ENCODE data around the gene TXK. TPM values are rescaled to one million over a fixed set of nuclear protein-coding genes. Genes with fewer than 3 reads are reported as not detected.

The TXK gene
- total and polyA plus RNA-seq, 10 of the 15 experiments (the other 5 are each of a cell fraction or from before 2014, with no cell fraction given), result 0.44 to 2.9 (median 1.4) TPM

- no peaks in the 10 kb centered on the region for H3K36me3 ChIP-seq (ENCODE audit: control insufficient read depth in 2 of 2, insufficient read depth in 2 of 2, low read length in 1 of 2)
- FAIRE-seq (no peak), ATAC-seq (no peak), DNase-seq (ENCODE audit: low read depth, low spot score) (no peak)
- intact Hi-C loops (cut with micrococcal nuclease; ENCODE audit: unreplicated experiment) (loop anchor here (5.0 kb wide), 1 partner anchor 167 kb away; no protein-coding TSS in a partner anchor), in situ Hi-C loops (cut with MboI) (no loop called here)
- H3K4me1 ChIP-seq (ENCODE audit: control insufficient read depth, insufficient read depth, low read length), result peaks cover 15% of the 10 kb centered on the region
- ChIA-PET SMC1A (ENCODE audit: uncharacterized antibody, unreplicated experiment) (interaction anchor here (0.8 to 1.4 kb wide), 3 partner anchors 63 to 422 kb away, joined by 3 to 6 read pairs (median 4); no protein-coding TSS in a partner anchor), CTCF (interaction anchor here (1.1 to 1.5 kb wide), 3 partner anchors 14 to 165 kb away, joined by 3 to 5 read pairs (median 3); no protein-coding TSS in a partner anchor), POLR2A (no interaction called here), RAD21 (ENCODE audit: unreplicated experiment) (no interaction called here)
- no peak overlapping the region for H2AFZ ChIP-seq (ENCODE audit: control insufficient read depth, low read depth, low read length)
- no peak overlapping the region for H3K4me3 ChIP-seq
- no peak overlapping the region for H3K9ac ChIP-seq (ENCODE audit: control insufficient read depth, insufficient read depth, low read length)
- no peaks in the 10 kb centered on the region for H3K79me2 ChIP-seq (ENCODE audit: control insufficient read depth, insufficient read depth, low read length)
- no peak overlapping the region for H3K4me2 ChIP-seq (ENCODE audit: control insufficient read depth, insufficient read depth)
- H3K27me3 ChIP-seq (replicated peaks in 1 of 2; ENCODE audit: control insufficient read depth in 2 of 2, insufficient read depth in 2 of 2, low read length in 1 of 2), result no peaks in the 10 kb centered on the region
- BruUV-seq (replicated peaks), result no TSS peak
- WGBS (ENCODE audit: insufficient coverage, insufficient replicate concordance, low lambda C conversion rate, missing lambda C conversion rate), result 26% methylated on average over 2 of the region's 2 CpGs
- no peaks in the 10 kb centered on the region for H4K20me1 ChIP-seq (ENCODE audit: control insufficient read depth, insufficient read depth)
- TF ChIP-seq RELA (IDR thresholded peaks at IDR 0.05; ENCODE audit: borderline replicate concordance, partially characterized antibody) (no peak), ATF7 (IDR thresholded peaks at IDR 0.05; ENCODE audit: low read depth) (no peak), CBX5 (IDR thresholded peaks at IDR 0.05; ENCODE audit: low read depth) (no peak), REST (IDR thresholded peaks at IDR 0.05; ENCODE audit: low read depth, low read length) (no peak), IRF4 (IDR thresholded peaks at IDR 0.05; ENCODE audit: low read depth, low read length) (no peak), ELK1 (IDR thresholded peaks at IDR 0.05; ENCODE audit: low read depth, low read length) (no peak), IRF3 (IDR thresholded peaks at IDR 0.05) (no peak), POLR2A (IDR thresholded peaks at IDR 0.05; ENCODE audit: low read depth, low read length) (no peak), PAX8 (IDR thresholded peaks at IDR 0.05) (no peak), RB1 (IDR thresholded peaks at IDR 0.05; ENCODE audit: borderline replicate concordance) (no peak)
- no peak overlapping the region for H3K27ac ChIP-seq (ENCODE audit: control insufficient read depth, insufficient read depth)
- no peaks in the 10 kb centered on the region for H3K9me3 ChIP-seq (replicated peaks; ENCODE audit: control insufficient read depth, insufficient read depth, low read length)
These were observed 9.2 kb downstream of the TXK start for GRCh38 chr4:48124870-48125269.

All from GM12878 (cell line).